CD4-positive, CD25-positive, alpha-beta regulatory T cell (primary cell): ENCODE data around the gene MND1. TPM values are rescaled to one million over a fixed set of nuclear protein-coding genes. Genes with fewer than 3 reads are reported as not detected.

ENCODE experiments used
- ATAC-seq, 2 donors: fragments of 150-1000 bp; cut with Tn5 transposase; one replicate each; pipeline ENCODE4 v1.10.0; 2021; ENCODE audit warnings: low read depth in 2 of 2, moderate number of reproducible peaks in 2 of 2, moderate library complexity in 1 of 2
- DNase-seq, 3 donors: peaks; one replicate each; pipeline versions ENCODE4 v3.0.0 to v3.0.0-alpha.2; 2012 to 2022; ENCODE audit warnings: mixed read lengths in 1 of 3
- H3K27ac ChIP-seq: one replicate; pipeline ENCODE4 v1.7.0; 2013; ENCODE audit warnings: mild to moderate bottlenecking, low read length; ENCODE audit not compliant: insufficient read depth, poor library complexity, severe bottlenecking
- H3K27me3 ChIP-seq: one replicate; pipeline ENCODE4 v1.7.0; 2013; ENCODE audit warnings: low read length; ENCODE audit not compliant: control insufficient read depth, insufficient read depth
- H3K36me3 ChIP-seq: one replicate; pipeline ENCODE4 v1.7.0; 2013; ENCODE audit warnings: mild to moderate bottlenecking, low read length, moderate library complexity; ENCODE audit not compliant: control insufficient read depth, insufficient read depth
- H3K4me1 ChIP-seq: 2 replicates; pipeline ENCODE4 v1.7.0; 2013; ENCODE audit warnings: mild to moderate bottlenecking, low read length; ENCODE audit not compliant: insufficient read depth, control insufficient read depth, poor library complexity, severe bottlenecking
- H3K4me3 ChIP-seq: one replicate; pipeline ENCODE4 v1.7.0; 2013; ENCODE audit warnings: low read depth, mild to moderate bottlenecking, low read length, moderate library complexity
- H3K9me3 ChIP-seq, 2 experiments: 1 replicate in 1 of 2; 2 replicates in 1 of 2; pipeline ENCODE4 v1.7.0; 2013; ENCODE audit warnings: low read length in 2 of 2, mild to moderate bottlenecking in 1 of 2, moderate library complexity in 1 of 2; ENCODE audit not compliant: control insufficient read depth in 2 of 2
- H3K27ac Mint-ChIP-seq, 3 donors: one replicate each; pipeline ENCODE4 v1.8.0; 2020 to 2022; ENCODE audit warnings: mild to moderate bottlenecking in 3 of 3, mixed read lengths in 3 of 3, moderate library complexity in 2 of 3
- H3K27me3 Mint-ChIP-seq: one replicate; pipeline ENCODE4 v1.8.0; 2022; ENCODE audit warnings: mild to moderate bottlenecking, mixed read lengths
- H3K36me3 Mint-ChIP-seq: one replicate; pipeline ENCODE4 v1.8.0; 2020; ENCODE audit warnings: mixed read lengths
- H3K4me1 Mint-ChIP-seq, 4 donors: one replicate each; pipeline ENCODE4 v1.8.0; 2020 to 2022; ENCODE audit warnings: mixed read lengths in 4 of 4, mild to moderate bottlenecking in 1 of 4
- H3K4me3 Mint-ChIP-seq, 4 donors: one replicate each; pipeline ENCODE4 v1.8.0; 2020 to 2022; ENCODE audit warnings: mild to moderate bottlenecking in 4 of 4, mixed read lengths in 4 of 4, moderate library complexity in 3 of 4
- H3K9me3 Mint-ChIP-seq, 7 donors: one replicate each; pipeline ENCODE4 v1.8.0; 2020 to 2022; ENCODE audit warnings: mixed read lengths in 7 of 7, mild to moderate bottlenecking in 3 of 7, moderate library complexity in 2 of 7
- polyA plus RNA-seq, 4 donors: library from polyadenylated mRNA; unstranded; fragments of 300-500 nt; fragmentation: Illumina TruSeq; gene quantifications; one replicate each; pipeline ENCODE4 v1.2.3, GENCODE V29; 2021
- total RNA-seq: library from RNA; stranded (reverse); gene quantifications from one replicate; pipeline ENCODE4 v1.2.3, GENCODE V29; 2022

Gene MND1
- total and polyA plus RNA-seq, 5 donors from 2014 or later, result 0.38 to 1.1 (median 0.79) TPM; not detected in 1

- peak overlapping the region in 1 of 3 donors; percentile 54 for H3K27ac Mint-ChIP-seq
Observed at GRCh38 chr4:153337686-153338085, 6.8 kb upstream of the MND1 start.

GRCh38 chr4:153341575-153342090 is 2.9 kb upstream of the MND1 start:
- Histone ChIP-seq H3K4me1 (peaks cover 8% of the 10 kb centered on the region), H3K27ac (no peak overlapping the region), H3K36me3 (no peaks in the 10 kb centered on the region), H3K4me3 (no peak overlapping the region), H3K27me3 (peaks cover 2% of the 10 kb centered on the region), H3K9me3 (no peaks in the 10 kb centered on the region)
- Mint-ChIP-seq H3K27me3 (peaks cover 10% of the 10 kb centered on the region), H3K27ac (no peak overlapping the region), H3K36me3 (no peaks in the 10 kb centered on the region), H3K9me3 (no peaks in the 10 kb centered on the region), H3K4me3 (peak overlapping the region in 1 of 4 donors; percentile 6), H3K4me1 (peaks cover 0 to 11% (median 8%) of the 10 kb centered on the region in 4 donors)
- DNase-seq (no peak), ATAC-seq (no peak)

More at GRCh38 chr4:153337686-153338085, 6.8 kb upstream of the MND1 start:
- no peak for DNase-seq
- Histone ChIP-seq H3K9me3 (no peaks in the 10 kb centered on the region), H3K36me3 (no peaks in the 10 kb centered on the region), H3K27ac (no peak overlapping the region), H3K27me3 (peaks cover 7% of the 10 kb centered on the region), H3K4me1 (no peaks in the 10 kb centered on the region), H3K4me3 (no peak overlapping the region)
- no peaks in the 10 kb centered on the region for H3K36me3 Mint-ChIP-seq
- no peak overlapping the region for H3K4me3 Mint-ChIP-seq
- no peaks in the 10 kb centered on the region for H3K9me3 Mint-ChIP-seq
- H3K4me1 Mint-ChIP-seq, result no peaks in the 10 kb centered on the region
- no peak for ATAC-seq
- peaks cover 5% of the 10 kb centered on the region for H3K27me3 Mint-ChIP-seq

- Histone ChIP-seq H3K27me3 (peaks cover 2% of the 10 kb centered on the region), H3K27ac (no peak overlapping the region), H3K4me3 (no peak overlapping the region), H3K4me1 (peaks cover 11% of the 10 kb centered on the region), H3K9me3 (no peaks in the 10 kb centered on the region), H3K36me3 (no peaks in the 10 kb centered on the region)
- Mint-ChIP-seq H3K36me3 (no peaks in the 10 kb centered on the region), H3K27me3 (peaks cover 10% of the 10 kb centered on the region), H3K4me3 (peak overlapping the region in 3 of 4 donors; percentile 38 to 91 (median 71)), H3K4me1 (peaks cover 0 to 23% (median 15%) of the 10 kb centered on the region in 4 donors), H3K27ac (peak overlapping the region in 2 of 3 donors; percentile 54 to 74), H3K9me3 (no peaks in the 10 kb centered on the region)
- DNase-seq (no peak), ATAC-seq (no peak)
Observed at GRCh38 chr4:153342751-153343552, 1.5 kb upstream of the MND1 start.

GRCh38 chr4:153345012-153345981 is 809 bp downstream of the MND1 start:
- DNase-seq (peak; percentile 12 to 87 (median 57)), ATAC-seq (peak; percentile 45 to 46)
- Histone ChIP-seq H3K4me1 (peaks cover 14% of the 10 kb centered on the region), H3K27ac (peak overlapping the region; percentile 60), H3K9me3 (no peaks in the 10 kb centered on the region), H3K4me3 (peak overlapping the region; percentile 95), H3K36me3 (no peaks in the 10 kb centered on the region), H3K27me3 (no peaks in the 10 kb centered on the region)
- H3K36me3 Mint-ChIP-seq, result no peaks in the 10 kb centered on the region
- H3K4me3 Mint-ChIP-seq, result peak overlapping the region; percentile 90 to 97 (median 90)
- no peaks in the 10 kb centered on the region for H3K9me3 Mint-ChIP-seq
- peak overlapping the region; percentile 60 to 80 (median 72) for H3K27ac Mint-ChIP-seq
- H3K4me1 Mint-ChIP-seq, result peaks cover 3 to 41% (median 23%) of the 10 kb centered on the region in 4 donors
- peaks cover 5% of the 10 kb centered on the region for H3K27me3 Mint-ChIP-seq

GRCh38 chr4:153346031-153346430 is 1.5 kb downstream of the MND1 start:
- Mint-ChIP-seq H3K9me3 (no peaks in the 10 kb centered on the region), H3K4me1 (peaks cover 3 to 43% (median 24%) of the 10 kb centered on the region in 4 donors), H3K27ac (no peak overlapping the region), H3K27me3 (peaks cover 5% of the 10 kb centered on the region), H3K4me3 (peak overlapping the region; percentile 90 to 97 (median 90)), H3K36me3 (no peaks in the 10 kb centered on the region)
- ATAC-seq, result no peak
- Histone ChIP-seq H3K27ac (no peak overlapping the region), H3K4me3 (peak overlapping the region; percentile 95), H3K36me3 (no peaks in the 10 kb centered on the region), H3K9me3 (no peaks in the 10 kb centered on the region), H3K4me1 (peaks cover 14% of the 10 kb centered on the region), H3K27me3 (no peaks in the 10 kb centered on the region)
- no peak for DNase-seq

- Histone ChIP-seq H3K36me3 (no peaks in the 10 kb centered on the region), H3K9me3 (no peaks in the 10 kb centered on the region), H3K27me3 (no peaks in the 10 kb centered on the region), H3K4me1 (peaks cover 14% of the 10 kb centered on the region), H3K4me3 (no peak overlapping the region), H3K27ac (no peak overlapping the region)
- peaks cover 5% of the 10 kb centered on the region for H3K27me3 Mint-ChIP-seq
- H3K27ac Mint-ChIP-seq, result peak overlapping the region; percentile 9 to 83 (median 47)
- no peaks in the 10 kb centered on the region for H3K36me3 Mint-ChIP-seq
- ATAC-seq (no peak), DNase-seq (no peak)
- peak overlapping the region in 2 of 4 donors; percentile 33 to 78 for H3K4me3 Mint-ChIP-seq
- H3K4me1 Mint-ChIP-seq, result peaks cover 3 to 43% (median 24%) of the 10 kb centered on the region in 4 donors
- H3K9me3 Mint-ChIP-seq, result no peaks in the 10 kb centered on the region
Observed at GRCh38 chr4:153346563-153346962, 2.1 kb downstream of the MND1 start.

GRCh38 chr4:153347117-153347516 is 2.6 kb downstream of the MND1 start:
- no peaks in the 10 kb centered on the region for H3K9me3 ChIP-seq
- no peak overlapping the region for H3K27ac ChIP-seq
- peak overlapping the region in 2 of 4 donors; percentile 33 to 78 for H3K4me3 Mint-ChIP-seq
- H3K36me3 Mint-ChIP-seq, result no peaks in the 10 kb centered on the region
- H3K27me3 ChIP-seq, result no peaks in the 10 kb centered on the region
- H3K27ac Mint-ChIP-seq, result peak overlapping the region in 1 of 3 donors; percentile 9
- H3K4me1 ChIP-seq, result peaks cover 14% of the 10 kb centered on the region
- H3K9me3 Mint-ChIP-seq, result no peaks in the 10 kb centered on the region
- no peak overlapping the region for H3K4me3 ChIP-seq
- DNase-seq (no peak), ATAC-seq (no peak)
- H3K36me3 ChIP-seq, result no peaks in the 10 kb centered on the region
- H3K4me1 Mint-ChIP-seq, result peaks cover 5 to 43% (median 24%) of the 10 kb centered on the region in 4 donors
- peaks cover 5% of the 10 kb centered on the region for H3K27me3 Mint-ChIP-seq
